ENCODE results near the gene CASQ2. TPM values are rescaled to one million over a fixed set of nuclear protein-coding genes. Genes with fewer than 3 reads are reported as not detected.

Gene CASQ2
- total RNA-seq, 1 experiment from 2014 or later, result not detected

DNA sequence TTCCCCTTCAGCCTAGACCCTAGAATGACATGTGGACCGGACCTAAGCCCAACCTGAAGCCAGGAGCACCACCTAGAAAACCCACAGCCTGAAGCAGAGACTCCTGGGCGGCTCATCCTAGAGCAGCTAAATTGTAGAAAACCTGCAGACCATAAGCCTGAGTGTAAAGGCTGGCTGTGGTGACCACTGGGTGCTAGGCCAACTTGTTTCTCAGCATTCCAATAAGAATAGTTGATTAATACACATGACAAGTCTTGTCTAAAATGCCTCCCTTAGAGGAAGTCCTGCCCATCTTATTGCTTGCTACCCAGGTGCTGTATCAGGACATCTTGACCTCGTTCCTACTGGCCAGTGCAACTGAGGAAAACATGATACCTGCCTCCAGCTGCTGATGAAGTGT lies 23.3 kb upstream of the CASQ2 start:
- Histone ChIP-seq H3K36me3 (ENCODE audit: control insufficient read depth in 1 of 2, insufficient read depth in 2 of 2, low read length in 2 of 2) (no peaks in the 10 kb centered on the region), H3K79me2 (ENCODE audit: insufficient read depth, low read length) (no peaks in the 10 kb centered on the region), H4K20me1 (ENCODE audit: insufficient read depth) (no peaks in the 10 kb centered on the region), H3K4me1 (ENCODE audit: control insufficient read depth in 1 of 2, insufficient read depth in 2 of 2, low read length in 2 of 2) (no peaks in the 10 kb centered on the region), H2AFZ (ENCODE audit: low read depth, low read length, poor library complexity, severe bottlenecking) (no peak overlapping the region), H3K9ac (ENCODE audit: low read length) (no peak overlapping the region), H3K9me2 (ENCODE audit: insufficient read depth) (no peaks in the 10 kb centered on the region), H3K9me3 (ENCODE audit: control insufficient read depth in 1 of 2, insufficient read depth in 1 of 2, low read depth in 1 of 2, low read length in 2 of 2) (no peaks in the 10 kb centered on the region), H3K27ac (ENCODE audit: low read depth, low read length) (no peak overlapping the region), H3K4me3 (replicated peaks in 1 of 2; ENCODE audit: low read depth in 1 of 2, low read length in 2 of 2) (no peak overlapping the region), H3K27me3 (ENCODE audit: insufficient read depth, low read length) (no peaks in the 10 kb centered on the region), H3K4me2 (ENCODE audit: low read length) (no peak overlapping the region)
- DNase-seq (ENCODE audit: low read depth, low spot score) (no peak), ATAC-seq (no peak)
- ChIA-PET RAD21 (ENCODE audit: low non-redundant PET in 1 of 2, low total read pairs in 2 of 2, uncharacterized antibody in 2 of 2, unreplicated experiment in 2 of 2) (no interaction called here), CTCF (interaction anchor here (1.1 kb wide), 1 partner anchor 10 kb away, joined by 3 read pairs; no protein-coding TSS in a partner anchor), POLR2A (no interaction called here)
- intact Hi-C loops (cut with micrococcal nuclease), result no loop called here
- TF ChIP-seq, protein P1, sequence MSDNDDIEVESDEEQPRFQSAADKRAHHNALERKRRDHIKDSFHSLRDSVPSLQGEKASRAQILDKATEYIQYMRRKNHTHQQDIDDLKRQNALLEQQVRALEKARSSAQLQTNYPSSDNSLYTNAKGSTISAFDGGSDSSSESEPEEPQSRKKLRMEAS (IDR thresholded peaks at IDR 0.05), result no peak
- TF ChIP-seq CBX3 (IDR thresholded peaks at IDR 0.05; ENCODE audit: low read depth), result no peak
- no peak for TF ChIP-seq RAD21 (IDR thresholded peaks at IDR 0.05; ENCODE audit: low read depth)
- TF ChIP-seq ZNF274 (IDR thresholded peaks at IDR 0.05; ENCODE audit: low read depth, low read length), result no peak
- no peak for TF ChIP-seq POLR2A (IDR thresholded peaks at IDR 0.05; ENCODE audit: borderline replicate concordance, extremely low read depth, insufficient read depth, insufficient read length)
- no peak for TF ChIP-seq EGR1 (IDR thresholded peaks at IDR 0.05; ENCODE audit: low read depth)
- TF ChIP-seq EZH2 (IDR thresholded peaks at IDR 0.05), result no peak
- TF ChIP-seq, protein P2, sequence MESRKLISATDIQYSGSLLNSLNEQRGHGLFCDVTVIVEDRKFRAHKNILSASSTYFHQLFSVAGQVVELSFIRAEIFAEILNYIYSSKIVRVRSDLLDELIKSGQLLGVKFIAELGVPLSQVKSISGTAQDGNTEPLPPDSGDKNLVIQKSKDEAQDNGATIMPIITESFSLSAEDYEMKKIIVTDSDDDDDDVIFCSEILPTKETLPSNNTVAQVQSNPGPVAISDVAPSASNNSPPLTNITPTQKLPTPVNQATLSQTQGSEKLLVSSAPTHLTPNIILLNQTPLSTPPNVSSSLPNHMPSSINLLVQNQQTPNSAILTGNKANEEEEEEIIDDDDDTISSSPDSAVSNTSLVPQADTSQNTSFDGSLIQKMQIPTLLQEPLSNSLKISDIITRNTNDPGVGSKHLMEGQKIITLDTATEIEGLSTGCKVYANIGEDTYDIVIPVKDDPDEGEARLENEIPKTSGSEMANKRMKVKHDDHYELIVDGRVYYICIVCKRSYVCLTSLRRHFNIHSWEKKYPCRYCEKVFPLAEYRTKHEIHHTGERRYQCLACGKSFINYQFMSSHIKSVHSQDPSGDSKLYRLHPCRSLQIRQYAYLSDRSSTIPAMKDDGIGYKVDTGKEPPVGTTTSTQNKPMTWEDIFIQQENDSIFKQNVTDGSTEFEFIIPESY (IDR thresholded peaks at IDR 0.05; ENCODE audit: extremely low read depth, insufficient replicate concordance, low read length), result no peak
- no peak for TF ChIP-seq SP1 (IDR thresholded peaks at IDR 0.05; ENCODE audit: low read depth)
- no peak for TF ChIP-seq SIN3A (IDR thresholded peaks at IDR 0.05; ENCODE audit: low read depth)
- no peak for TF ChIP-seq EZH2phosphoT487 (IDR thresholded peaks at IDR 0.05; ENCODE audit: borderline replicate concordance)
- TF ChIP-seq ELF1 (IDR thresholded peaks at IDR 0.05; ENCODE audit: borderline replicate concordance, low read depth), result no peak
- no peak for TF ChIP-seq YY1 (IDR thresholded peaks at IDR 0.05; ENCODE audit: extremely low read depth, insufficient replicate concordance, low read depth, low read length)
- TF ChIP-seq ZFX (IDR thresholded peaks at IDR 0.05), result no peak
- TF ChIP-seq POLR2AphosphoS5 (IDR thresholded peaks at IDR 0.05; ENCODE audit: low read depth, low read length), result no peak
- BruUV-seq (replicated peaks), result no TSS peak
